NCI-H146 treated with DMSO at 0.1 percent for 48 hours (cell line): ENCODE results near the gene USP21.

Experiments used
- DNase-seq: peaks from one replicate; lab custom pipeline; 2025; ENCODE audit not compliant: unreplicated experiment; lab: John Stamatoyannopoulos, UW

Gene USP21

GRCh38 chr1:161132410-161133219 lies 26.7 kb upstream of the USP21 start, which contains the start of gene DEDD:
Gene DEDD (minus strand): TSS chr1:161132667. CDS start chr1:161124462, 8,205 bp downstream.
- DNase-seq = peak; percentile 96

GRCh38 chr1:161133220-161133740 lies 26.0 kb upstream of the USP21 start:
- DNase-seq = peak; percentile 15

- no peak for DNase-seq
Measured at GRCh38 chr1:161137881-161138280, 21.4 kb upstream of the USP21 start.

- no peak for DNase-seq
Measured at GRCh38 chr1:161138431-161138830, 20.9 kb upstream of the USP21 start.

- DNase-seq = peak; percentile 4
Measured at GRCh38 chr1:161139766-161140165, 19.5 kb upstream of the USP21 start.

- DNase-seq = no peak
Measured at GRCh38 chr1:161140755-161141400, 18.4 kb upstream of the USP21 start.

GRCh38 chr1:161145832-161146231 lies 13.5 kb upstream of the USP21 start:
- DNase-seq = no peak

- DNase-seq = no peak
Measured at GRCh38 chr1:161153176-161153575, 6.1 kb upstream of the USP21 start.

- peak; percentile 77 for DNase-seq
Measured at GRCh38 chr1:161153682-161154337, 5.5 kb upstream of the USP21 start, which contains the start of gene UFC1. Gene UFC1 (plus strand): TSS chr1:161153978. CDS start chr1:161153998, 20 bp downstream.

- no peak for DNase-seq
Measured at GRCh38 chr1:161157867-161158266, 1.4 kb upstream of the USP21 start.

- no peak for DNase-seq
Measured at GRCh38 chr1:161158316-161159010, 837 bp upstream of the USP21 start.

- no peak for DNase-seq
Measured at GRCh38 chr1:161159913-161160243, 578 bp downstream of the USP21 start.

GRCh38 chr1:161160671-161161145 lies 1.4 kb downstream of the USP21 start:
- DNase-seq = no peak

- DNase-seq = no peak
Measured at GRCh38 chr1:161161652-161162051, 2.4 kb downstream of the USP21 start.

GRCh38 chr1:161162052-161162451 lies 2.8 kb downstream of the USP21 start:
- DNase-seq = no peak

GRCh38 chr1:161162806-161163205 lies 3.5 kb downstream of the USP21 start:
- DNase-seq = no peak

- DNase-seq = no peak
Measured at GRCh38 chr1:161163793-161164192, 4.5 kb downstream of the USP21 start.

- no peak for DNase-seq
Measured at GRCh38 chr1:161164901-161165610, 5.8 kb downstream of the USP21 start.

- DNase-seq = peak; percentile 97
Measured at GRCh38 chr1:161165742-161166668, 6.7 kb downstream of the USP21 start, which contains the start of gene PPOX. Gene PPOX (plus strand): TSS chr1:161166426. CDS start chr1:161166848, 422 bp downstream.
